CD8-positive, alpha-beta memory T cell (primary cell): ENCODE data around the gene YOD1. TPM values are rescaled to one million over a fixed set of nuclear protein-coding genes. Genes with fewer than 3 reads are reported as not detected.

Experiments
- CTCF ChIA-PET: fragments of 350-600 bp; sonication (Branson Sonifier 250); formaldehyde crosslinking; loops from one replicate; lab custom pipeline; 2021; ENCODE audit warnings: antibody characterized with exemption; lab: Charles Lee
- POLR2A ChIA-PET: fragments of 350-600 bp; sonication (Branson Sonifier 250); formaldehyde crosslinking; loops from one replicate; lab custom pipeline; 2021; ENCODE audit warnings: antibody characterized with exemption; lab: Charles Lee
- DNase-seq, 5 donors: peaks; one replicate each; pipeline versions ENCODE4 v3.0.0 to v3.0.0-alpha.2; 2020 to 2022; ENCODE audit warnings: mixed read lengths in 1 of 5
- H3K27ac ChIP-seq: one replicate; pipeline ENCODE4 v1.7.0; 2013; ENCODE audit warnings: low read depth, mild to moderate bottlenecking, low read length, moderate library complexity
- H3K27me3 ChIP-seq: 2 replicates; pipeline ENCODE4 v1.7.0; 2013; ENCODE audit warnings: low read length, mild to moderate bottlenecking; ENCODE audit not compliant: insufficient read depth, poor library complexity, severe bottlenecking
- H3K36me3 ChIP-seq: 2 replicates; pipeline ENCODE4 v1.7.0; 2013; ENCODE audit warnings: mild to moderate bottlenecking, low read length, moderate library complexity; ENCODE audit not compliant: insufficient read depth
- H3K4me1 ChIP-seq: 2 replicates; pipeline ENCODE4 v1.7.0; 2013; ENCODE audit warnings: mild to moderate bottlenecking, low read length, moderate library complexity; ENCODE audit not compliant: insufficient read depth
- H3K4me3 ChIP-seq: 2 replicates; pipeline ENCODE4 v1.7.0; 2013; ENCODE audit warnings: mild to moderate bottlenecking, low read length
- H3K9me3 ChIP-seq: 2 replicates; pipeline ENCODE4 v1.7.0; 2013; ENCODE audit warnings: mild to moderate bottlenecking, low read length
- H3K27ac Mint-ChIP-seq, 8 donors: one replicate each; pipeline ENCODE4 v1.8.0; 2020 to 2021; ENCODE audit warnings: mixed read lengths in 8 of 8, mild to moderate bottlenecking in 6 of 8, inconsistent platforms in 3 of 8, moderate library complexity in 3 of 8
- H3K27me3 Mint-ChIP-seq, 2 donors: one replicate each; pipeline ENCODE4 v1.8.0; 2020 to 2021; ENCODE audit warnings: mixed read lengths in 2 of 2, mild to moderate bottlenecking in 1 of 2, moderate library complexity in 1 of 2
- H3K36me3 Mint-ChIP-seq, 3 donors: one replicate each; pipeline ENCODE4 v1.8.0; 2020 to 2021; ENCODE audit warnings: mixed read lengths in 3 of 3, inconsistent platforms in 1 of 3, mild to moderate bottlenecking in 1 of 3
- H3K4me1 Mint-ChIP-seq, 3 donors: one replicate each; pipeline ENCODE4 v1.8.0; 2020 to 2021; ENCODE audit warnings: mixed read lengths in 3 of 3, inconsistent platforms in 1 of 3, mild to moderate bottlenecking in 1 of 3
- H3K4me3 Mint-ChIP-seq, 7 donors: one replicate each; pipeline ENCODE4 v1.8.0; 2020 to 2021; ENCODE audit warnings: mixed read lengths in 7 of 7, mild to moderate bottlenecking in 6 of 7, moderate library complexity in 4 of 7, inconsistent platforms in 2 of 7
- H3K9me3 Mint-ChIP-seq, 5 donors: one replicate each; pipeline ENCODE4 v1.8.0; 2020 to 2022; ENCODE audit warnings: mixed read lengths in 5 of 5, mild to moderate bottlenecking in 3 of 5, moderate library complexity in 2 of 5, inconsistent platforms in 1 of 5
- polyA plus RNA-seq: library from polyadenylated mRNA; unstranded; fragments of 300-500 nt; fragmentation: Illumina TruSeq; gene quantifications from one replicate; pipeline ENCODE4 v1.2.3, GENCODE V29; 2021
- total RNA-seq, 2 experiments: library from RNA; stranded (reverse); gene quantifications; one replicate each; pipeline ENCODE4 v1.2.3, GENCODE V29; 2021

YOD1 gene
- total and polyA plus RNA-seq, 3 experiments from 2014 or later = 0.98 to 10.6 (median 10.3) TPM

DNA sequence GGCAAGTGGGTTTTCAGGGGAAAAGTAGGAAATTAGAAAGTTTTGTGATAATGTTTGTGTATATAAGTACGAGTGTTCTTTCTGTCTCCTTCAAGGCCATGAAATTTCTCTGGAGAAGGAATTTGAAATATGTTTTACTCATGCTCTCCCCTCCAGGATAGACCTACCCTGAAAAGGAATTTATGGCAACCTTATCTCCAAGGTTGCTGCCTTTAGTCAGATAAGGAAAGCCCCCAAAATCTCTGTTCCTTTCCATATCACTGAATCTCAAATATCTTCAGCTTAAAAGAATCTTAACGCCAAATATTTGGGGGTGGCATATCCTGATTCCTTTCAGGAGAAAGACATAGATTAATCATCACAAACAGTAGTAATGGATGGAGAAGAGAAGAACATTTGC is 37.2 kb upstream of the YOD1 start:
- Histone ChIP-seq H3K4me3 (no peak overlapping the region), H3K27ac (no peak overlapping the region), H3K9me3 (no peaks in the 10 kb centered on the region), H3K4me1 (peaks cover 11% of the 10 kb centered on the region), H3K27me3 (no peaks in the 10 kb centered on the region), H3K36me3 (no peaks in the 10 kb centered on the region)
- DNase-seq = no peak
- Mint-ChIP-seq H3K27ac (no peak overlapping the region), H3K27me3 (peaks cover 11 to 36% of the 10 kb centered on the region in 2 donors), H3K36me3 (no peaks in the 10 kb centered on the region), H3K4me1 (peaks cover 6 to 19% (median 13%) of the 10 kb centered on the region in 3 donors), H3K9me3 (no peaks in the 10 kb centered on the region), H3K4me3 (no peak overlapping the region)
- POLR2A ChIA-PET = no interaction called here
- CTCF ChIA-PET = no interaction called here

DNA sequence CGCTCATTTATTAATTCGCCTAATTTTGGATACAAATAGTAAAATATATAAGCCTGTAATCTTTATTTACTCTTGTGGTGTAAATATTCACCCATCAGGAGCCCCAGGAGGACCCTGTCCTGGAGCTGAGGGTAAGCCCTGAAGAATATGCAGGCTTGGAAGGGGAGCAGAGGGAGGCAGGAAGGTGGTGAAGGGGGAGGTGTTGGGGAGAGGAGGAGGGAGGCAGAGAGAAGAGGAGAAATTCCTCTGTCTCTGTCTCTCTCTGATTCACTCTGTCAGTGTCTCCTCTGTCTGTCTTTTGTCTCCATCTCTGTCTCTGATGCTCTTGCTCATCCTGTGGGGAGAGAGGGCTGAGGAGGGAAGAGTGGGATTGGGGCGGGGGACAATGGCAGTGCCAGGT is 34.9 kb upstream of the YOD1 start:
- Histone ChIP-seq H3K4me3 (no peak overlapping the region), H3K9me3 (no peaks in the 10 kb centered on the region), H3K4me1 (peaks cover 11% of the 10 kb centered on the region), H3K27ac (no peak overlapping the region), H3K27me3 (no peaks in the 10 kb centered on the region), H3K36me3 (no peaks in the 10 kb centered on the region)
- H3K4me3 Mint-ChIP-seq = no peak overlapping the region
- no peaks in the 10 kb centered on the region for H3K36me3 Mint-ChIP-seq
- peaks cover 15 to 42% of the 10 kb centered on the region in 2 donors for H3K27me3 Mint-ChIP-seq
- POLR2A ChIA-PET = no interaction called here
- peaks cover 6 to 19% (median 13%) of the 10 kb centered on the region in 3 donors for H3K4me1 Mint-ChIP-seq
- H3K9me3 Mint-ChIP-seq = no peaks in the 10 kb centered on the region
- H3K27ac Mint-ChIP-seq = no peak overlapping the region
- DNase-seq = no peak
- CTCF ChIA-PET = interaction anchor here (5.1 kb wide), 1 partner anchor 320 kb away, joined by 52 read pairs; no protein-coding TSS in a partner anchor

- H3K9me3 Mint-ChIP-seq = no peaks in the 10 kb centered on the region
- DNase-seq = peak; percentile 11 to 67 (median 44)
- no peak overlapping the region for H3K4me3 Mint-ChIP-seq
- H3K27ac ChIP-seq = no peak overlapping the region
- H3K36me3 ChIP-seq = no peaks in the 10 kb centered on the region
- peaks cover 15 to 36% of the 10 kb centered on the region in 2 donors for H3K27me3 Mint-ChIP-seq
- H3K4me1 ChIP-seq = peaks cover 11% of the 10 kb centered on the region
- no peaks in the 10 kb centered on the region for H3K27me3 ChIP-seq
- ChIA-PET CTCF (interaction anchor here (0.7 to 5.1 kb wide), 13 partner anchors 9 to 420 kb away, joined by 3 to 52 read pairs (median 3); no protein-coding TSS in a partner anchor), POLR2A (interaction anchor here (0.8 kb wide), 1 partner anchor 13 kb away, joined by 3 read pairs; no protein-coding TSS in a partner anchor)
- H3K27ac Mint-ChIP-seq = peak overlapping the region in 1 of 8 donors; percentile 15
- no peaks in the 10 kb centered on the region for H3K9me3 ChIP-seq
- H3K4me1 Mint-ChIP-seq = peaks cover 6 to 19% (median 13%) of the 10 kb centered on the region in 3 donors
- H3K4me3 ChIP-seq = no peak overlapping the region
- no peaks in the 10 kb centered on the region for H3K36me3 Mint-ChIP-seq
Measured at GRCh38 chr1:207084701-207085180, 33.7 kb upstream of the YOD1 start.

DNA sequence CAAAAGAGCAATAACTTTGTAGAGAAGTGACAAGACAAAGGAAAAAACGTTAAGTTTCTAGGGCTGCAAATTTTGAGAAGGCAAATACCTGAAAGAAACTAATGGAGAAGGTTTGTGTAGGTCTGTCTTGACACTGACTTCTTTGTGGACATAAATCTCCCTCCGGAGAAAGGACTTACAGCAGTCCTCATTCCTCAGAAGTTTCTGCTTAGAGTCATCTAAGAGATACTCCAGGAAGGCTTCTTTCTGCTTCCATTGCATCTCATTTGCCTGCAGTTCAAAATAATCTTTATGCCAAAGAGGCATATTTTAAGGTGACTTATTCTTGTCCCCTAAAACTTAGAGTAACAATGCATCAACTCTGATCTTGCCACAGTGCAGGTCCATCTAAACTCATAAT is 33.2 kb upstream of the YOD1 start:
- peaks cover 15 to 35% of the 10 kb centered on the region in 2 donors for H3K27me3 Mint-ChIP-seq
- Histone ChIP-seq H3K9me3 (no peaks in the 10 kb centered on the region), H3K27ac (no peak overlapping the region), H3K4me3 (no peak overlapping the region), H3K4me1 (peaks cover 11% of the 10 kb centered on the region), H3K36me3 (no peaks in the 10 kb centered on the region), H3K27me3 (no peaks in the 10 kb centered on the region)
- peaks cover 5 to 14% (median 8%) of the 10 kb centered on the region in 3 donors for H3K4me1 Mint-ChIP-seq
- no peaks in the 10 kb centered on the region for H3K36me3 Mint-ChIP-seq
- no peak overlapping the region for H3K27ac Mint-ChIP-seq
- ChIA-PET POLR2A (interaction anchor here (0.8 kb wide), 1 partner anchor 13 kb away, joined by 3 read pairs; no protein-coding TSS in a partner anchor), CTCF (interaction anchor here (0.7 to 5.1 kb wide), 14 partner anchors 9 to 420 kb away, joined by 3 to 52 read pairs (median 3); no protein-coding TSS in a partner anchor)
- DNase-seq = no peak
- no peak overlapping the region for H3K4me3 Mint-ChIP-seq
- no peaks in the 10 kb centered on the region for H3K9me3 Mint-ChIP-seq

DNA sequence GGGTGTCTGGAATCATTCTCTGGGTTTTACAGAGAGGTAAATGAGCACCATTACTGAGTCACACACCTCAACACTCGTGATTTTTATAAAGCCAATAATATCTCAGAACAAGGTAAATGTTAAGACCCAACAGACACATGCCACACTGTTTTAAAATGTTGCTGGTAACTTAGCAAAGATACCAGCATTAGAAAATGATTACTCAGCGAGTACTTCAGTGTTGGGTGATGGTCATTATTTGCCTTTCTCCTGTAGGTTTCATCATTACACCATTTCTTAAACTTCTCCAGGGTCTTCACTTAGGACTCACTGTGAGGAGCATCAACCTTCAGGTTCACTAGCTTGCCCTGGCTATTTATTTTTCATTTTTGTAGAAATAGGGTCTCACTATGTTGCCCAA is 30.8 kb upstream of the YOD1 start:
- H3K27me3 ChIP-seq = no peaks in the 10 kb centered on the region
- ChIA-PET POLR2A (no interaction called here), CTCF (interaction anchor here (5.1 kb wide), 1 partner anchor 324 kb away, joined by 52 read pairs; no protein-coding TSS in a partner anchor)
- Mint-ChIP-seq H3K9me3 (no peaks in the 10 kb centered on the region), H3K27me3 (peaks cover 14 to 39% of the 10 kb centered on the region in 2 donors), H3K4me3 (no peak overlapping the region), H3K36me3 (no peaks in the 10 kb centered on the region), H3K4me1 (peaks cover 4 to 11% (median 7%) of the 10 kb centered on the region in 3 donors), H3K27ac (no peak overlapping the region)
- H3K4me3 ChIP-seq = no peak overlapping the region
- no peak for DNase-seq
- H3K9me3 ChIP-seq = no peaks in the 10 kb centered on the region
- H3K27ac ChIP-seq = no peak overlapping the region
- H3K36me3 ChIP-seq = no peaks in the 10 kb centered on the region
- H3K4me1 ChIP-seq = peaks cover 5% of the 10 kb centered on the region

- no peaks in the 10 kb centered on the region for H3K36me3 ChIP-seq
- Mint-ChIP-seq H3K27ac (no peak overlapping the region), H3K9me3 (no peaks in the 10 kb centered on the region), H3K4me3 (no peak overlapping the region), H3K36me3 (no peaks in the 10 kb centered on the region), H3K27me3 (peaks cover 14 to 45% of the 10 kb centered on the region in 2 donors), H3K4me1 (peaks cover 4 to 11% (median 7%) of the 10 kb centered on the region in 3 donors)
- H3K9me3 ChIP-seq = no peaks in the 10 kb centered on the region
- POLR2A ChIA-PET = no interaction called here
- H3K4me1 ChIP-seq = peaks cover 5% of the 10 kb centered on the region
- no peak for DNase-seq
- CTCF ChIA-PET = interaction anchor here (1.5 to 5.1 kb wide), 3 partner anchors 10 to 325 kb away, joined by 6 to 52 read pairs (median 8); no protein-coding TSS in a partner anchor
- H3K4me3 ChIP-seq = no peak overlapping the region
- no peaks in the 10 kb centered on the region for H3K27me3 ChIP-seq
- no peak overlapping the region for H3K27ac ChIP-seq
Measured at GRCh38 chr1:207081088-207081487, 30.1 kb upstream of the YOD1 start.

GRCh38 chr1:207079706-207080241 is 28.8 kb upstream of the YOD1 start:
- no peak for DNase-seq
- no peak overlapping the region for H3K4me3 Mint-ChIP-seq
- no peaks in the 10 kb centered on the region for H3K9me3 Mint-ChIP-seq
- no peak overlapping the region for H3K27ac Mint-ChIP-seq
- Histone ChIP-seq H3K4me3 (no peak overlapping the region), H3K27me3 (no peaks in the 10 kb centered on the region), H3K4me1 (peaks cover under 1% of the 10 kb centered on the region), H3K27ac (no peak overlapping the region), H3K36me3 (no peaks in the 10 kb centered on the region), H3K9me3 (no peaks in the 10 kb centered on the region)
- H3K4me1 Mint-ChIP-seq = peaks cover 3 to 4% (median 4%) of the 10 kb centered on the region in 3 donors
- H3K36me3 Mint-ChIP-seq = no peaks in the 10 kb centered on the region
- ChIA-PET CTCF (interaction anchor here (1.5 to 2.1 kb wide), 4 partner anchors 8 to 325 kb away, joined by 6 to 8 read pairs (median 7); partner anchors contain the start of gene PFKFB2), POLR2A (interaction anchor here (0.6 kb wide), 1 partner anchor 8 kb away, joined by 4 read pairs; no protein-coding TSS in a partner anchor)
- peaks cover 12 to 48% of the 10 kb centered on the region in 2 donors for H3K27me3 Mint-ChIP-seq

GRCh38 chr1:207078578-207079132 is 27.6 kb upstream of the YOD1 start:
- H3K4me1 Mint-ChIP-seq = no peaks in the 10 kb centered on the region
- H3K36me3 Mint-ChIP-seq = no peaks in the 10 kb centered on the region
- peaks cover 9 to 37% of the 10 kb centered on the region in 2 donors for H3K27me3 Mint-ChIP-seq
- H3K36me3 ChIP-seq = no peaks in the 10 kb centered on the region
- H3K4me3 ChIP-seq = no peak overlapping the region
- H3K27ac ChIP-seq = no peak overlapping the region
- H3K4me1 ChIP-seq = no peaks in the 10 kb centered on the region
- no peaks in the 10 kb centered on the region for H3K9me3 ChIP-seq
- no peak for DNase-seq
- no peaks in the 10 kb centered on the region for H3K9me3 Mint-ChIP-seq
- no peak overlapping the region for H3K4me3 Mint-ChIP-seq
- H3K27me3 ChIP-seq = no peaks in the 10 kb centered on the region
- H3K27ac Mint-ChIP-seq = no peak overlapping the region
- CTCF ChIA-PET = interaction anchor here (0.8 to 2.1 kb wide), 6 partner anchors 24 to 327 kb away, joined by 3 to 9 read pairs (median 4); partner anchors contain the start of gene PFKFB2
- POLR2A ChIA-PET = no interaction called here
